Panc1 (cell line): ENCODE results near the gene HELB.

Experiments used
- POLR2AphosphoS5 ChIP-seq: IDR thresholded peaks from 2 replicates; pipeline ENCODE4 v1.6.1; 2012; ENCODE audit warnings: mild to moderate bottlenecking, low read depth, low read length, moderate library complexity
- TCF7L2 ChIP-seq: IDR thresholded peaks from 2 replicates; pipeline ENCODE4 v1.6.1; 2011; ENCODE audit warnings: mild to moderate bottlenecking, low read depth, low read length, inconsistent platforms
- TF ChIP-seq, protein P1 (sequence below): fragments of 450-650 bp; IDR thresholded peaks from 2 replicates; pipeline ENCODE4 v1.5.1; 2017; ENCODE audit warnings: mild to moderate bottlenecking

DNA sequence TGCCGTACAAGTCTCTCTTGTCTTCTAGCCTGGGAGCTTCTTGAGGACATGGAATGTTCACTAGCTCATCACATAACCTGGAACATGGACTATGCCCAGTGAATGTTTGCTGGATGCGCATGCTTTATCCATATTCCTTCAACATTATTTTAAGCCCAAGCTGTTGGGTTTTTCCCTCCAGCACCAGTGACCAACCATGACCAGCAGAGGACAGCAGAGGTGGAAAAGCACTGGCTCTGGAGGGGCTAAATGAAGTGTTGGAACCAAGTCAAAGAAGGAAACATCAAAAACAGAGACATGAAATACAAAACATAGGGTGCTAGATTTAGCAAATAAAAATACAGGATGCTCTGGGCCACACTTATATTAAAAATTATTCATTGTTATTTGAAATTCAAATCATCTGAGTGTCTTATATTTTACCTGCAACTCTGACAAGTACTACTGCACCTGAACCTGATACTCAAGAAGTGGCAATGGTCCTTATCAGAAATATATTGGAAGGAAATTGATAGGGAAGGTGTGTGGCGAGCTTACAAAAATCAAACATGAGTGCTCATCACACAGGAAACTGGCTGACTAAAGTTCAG lies 23.1 kb upstream of the HELB start:
- TF ChIP-seq, protein P1, sequence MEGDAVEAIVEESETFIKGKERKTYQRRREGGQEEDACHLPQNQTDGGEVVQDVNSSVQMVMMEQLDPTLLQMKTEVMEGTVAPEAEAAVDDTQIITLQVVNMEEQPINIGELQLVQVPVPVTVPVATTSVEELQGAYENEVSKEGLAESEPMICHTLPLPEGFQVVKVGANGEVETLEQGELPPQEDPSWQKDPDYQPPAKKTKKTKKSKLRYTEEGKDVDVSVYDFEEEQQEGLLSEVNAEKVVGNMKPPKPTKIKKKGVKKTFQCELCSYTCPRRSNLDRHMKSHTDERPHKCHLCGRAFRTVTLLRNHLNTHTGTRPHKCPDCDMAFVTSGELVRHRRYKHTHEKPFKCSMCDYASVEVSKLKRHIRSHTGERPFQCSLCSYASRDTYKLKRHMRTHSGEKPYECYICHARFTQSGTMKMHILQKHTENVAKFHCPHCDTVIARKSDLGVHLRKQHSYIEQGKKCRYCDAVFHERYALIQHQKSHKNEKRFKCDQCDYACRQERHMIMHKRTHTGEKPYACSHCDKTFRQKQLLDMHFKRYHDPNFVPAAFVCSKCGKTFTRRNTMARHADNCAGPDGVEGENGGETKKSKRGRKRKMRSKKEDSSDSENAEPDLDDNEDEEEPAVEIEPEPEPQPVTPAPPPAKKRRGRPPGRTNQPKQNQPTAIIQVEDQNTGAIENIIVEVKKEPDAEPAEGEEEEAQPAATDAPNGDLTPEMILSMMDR, result peak; percentile 72
- TF ChIP-seq POLR2AphosphoS5 (no peak), TCF7L2 (no peak)
